GM12878 (cell line): ENCODE measurements around the gene C19orf12. TPM values are rescaled to one million over a fixed set of nuclear protein-coding genes. Genes with fewer than 3 reads are reported as not detected.

Experiments
- ATAC-seq: fragments of 200-7000 bp; cut with Tn5 transposase; 3 replicates; pipeline ENCODE4 v1.9.1; 2020; ENCODE audit warnings: mild to moderate bottlenecking, moderate library complexity
- BruUV-seq: library from RNA; stranded (reverse); fragments of 400-500 nt; replicated peaks from 2 replicates; lab custom pipeline; 2021; lab: Mats Ljungman, UMichigan
- CTCF ChIA-PET: fragments of 300-600 bp; sonication (Branson Sonifier 250); formaldehyde crosslinking; extraction: SDS; loops from one replicate; lab custom pipeline; 2021; ENCODE audit warnings: inconsistent platforms; lab: Yijun Ruan, JAX
- POLR2A ChIA-PET: fragments of 350-600 bp; formaldehyde crosslinking; extraction: SDS; loops from one replicate; lab custom pipeline; 2021; ENCODE audit warnings: inconsistent platforms; lab: Charles Lee
- RAD21 ChIA-PET: fragments of 300-600 bp; sonication (Branson Sonifier 250); formaldehyde crosslinking; loops from one replicate; lab custom pipeline; 2023; ENCODE audit warnings: antibody characterized with exemption; ENCODE audit not compliant: unreplicated experiment; lab: Charles Lee
- SMC1A ChIA-PET: fragments of 300-600 bp; sonication (Branson Sonifier 250); formaldehyde crosslinking; loops from one replicate; lab custom pipeline; 2023; ENCODE audit not compliant: unreplicated experiment, uncharacterized antibody; lab: Charles Lee
- DNase-seq: peaks from one replicate; pipeline ENCODE4 v3.0.0-alpha.2; 2011; ENCODE audit warnings: low read depth, low spot score
- FAIRE-seq: peaks from 3 replicates; lab custom pipeline; 2011; peaks lifted over from hg19 to GRCh38; lab: Jason Lieb, UNC
- H2AFZ ChIP-seq: 2 replicates; pipeline ENCODE4 v1.6.0; 2011; ENCODE audit warnings: low read depth, low read length, control low read depth; ENCODE audit not compliant: control insufficient read depth
- H3K27ac ChIP-seq: 2 replicates; pipeline ENCODE4 v1.5.1; 2011; ENCODE audit warnings: control low read depth; ENCODE audit not compliant: control insufficient read depth, insufficient read depth
- H3K27me3 ChIP-seq, 2 experiments: replicated peaks in 1 of 2; 2 replicates each; pipeline versions ENCODE4 v1.6.0 to v1.6.1; 2011; ENCODE audit warnings: low read length in 1 of 2; ENCODE audit not compliant: control insufficient read depth in 2 of 2, insufficient read depth in 2 of 2
- H3K36me3 ChIP-seq, 2 experiments: 2 replicates each; pipeline ENCODE4 v1.5.1; 2011; ENCODE audit warnings: low read length in 1 of 2; ENCODE audit not compliant: control insufficient read depth in 2 of 2, insufficient read depth in 2 of 2
- H3K4me1 ChIP-seq: 2 replicates; pipeline ENCODE4 v1.6.1; 2011; ENCODE audit warnings: mild to moderate bottlenecking, low read length, moderate library complexity, mixed read lengths; ENCODE audit not compliant: control insufficient read depth, insufficient read depth
- H3K4me2 ChIP-seq: 2 replicates; pipeline ENCODE4 v1.6.0; 2011; ENCODE audit warnings: control low read depth; ENCODE audit not compliant: control insufficient read depth, insufficient read depth
- H3K4me3 ChIP-seq: fragments of 200-600 bp; sonication (generic); 2 replicates; pipeline ENCODE4 v1.5.1; 2016
- H3K79me2 ChIP-seq: 2 replicates; pipeline ENCODE4 v1.6.0; 2011; ENCODE audit warnings: low read length; ENCODE audit not compliant: control insufficient read depth, insufficient read depth
- H3K9ac ChIP-seq: 2 replicates; pipeline ENCODE4 v1.8.0; 2011; ENCODE audit warnings: low read length, control low read depth, mixed read lengths; ENCODE audit not compliant: control insufficient read depth, insufficient read depth
- H3K9me3 ChIP-seq: replicated peaks from 3 replicates; pipeline ENCODE4 v1.5.1; 2011; ENCODE audit warnings: mild to moderate bottlenecking, low read length; ENCODE audit not compliant: control insufficient read depth, insufficient read depth
- H4K20me1 ChIP-seq: 2 replicates; pipeline ENCODE4 v1.6.0; 2011; ENCODE audit not compliant: control insufficient read depth, insufficient read depth
- ATF3 ChIP-seq: IDR thresholded peaks from 2 replicates; pipeline ENCODE4 v1.6.1; 2011; ENCODE audit warnings: low read depth, mild to moderate bottlenecking, low read length, moderate library complexity, borderline replicate concordance; ENCODE audit errors: extremely low read depth
- DPF2 ChIP-seq: fragments of 450-650 bp; IDR thresholded peaks from 2 replicates; pipeline ENCODE4 v1.6.1; 2017; ENCODE audit warnings: mild to moderate bottlenecking
- IRF5 ChIP-seq: fragments of 450-650 bp; IDR thresholded peaks from 2 replicates; pipeline ENCODE4 v1.6.1; 2017; ENCODE audit warnings: borderline replicate concordance
- MLLT1 ChIP-seq: fragments of 450-650 bp; IDR thresholded peaks from 2 replicates; pipeline ENCODE4 v1.6.1; 2016; ENCODE audit warnings: mild to moderate bottlenecking
- MXI1 ChIP-seq: fragments of 150-350 bp; IDR thresholded peaks from 2 replicates; pipeline ENCODE4 v1.6.1; 2011; ENCODE audit warnings: low read depth, mild to moderate bottlenecking, inconsistent platforms, low read length, improper control_type of control experiment
- NFYB ChIP-seq: IDR thresholded peaks from 2 replicates; pipeline ENCODE4 v1.6.1; 2011; ENCODE audit warnings: low read depth, mild to moderate bottlenecking, low read length, improper control_type of control experiment, moderate library complexity; ENCODE audit not compliant: insufficient read depth
- NR2F1 ChIP-seq: fragments of 450-650 bp; conservative IDR thresholded peaks from 2 replicates; pipeline ENCODE4 v1.6.1; 2017; ENCODE audit warnings: mild to moderate bottlenecking
- RB1 ChIP-seq: fragments of 450-650 bp; formaldehyde crosslinking; IDR thresholded peaks from 2 replicates; pipeline ENCODE4 v1.6.1; 2017; ENCODE audit warnings: mild to moderate bottlenecking, borderline replicate concordance
- RCOR1 ChIP-seq: conservative IDR thresholded peaks from 2 replicates; pipeline ENCODE4 v1.6.1; 2012; ENCODE audit warnings: low read depth, low read length, improper control_type of control experiment
- REST ChIP-seq: IDR thresholded peaks from 2 replicates; pipeline ENCODE4 v1.6.1; 2012; ENCODE audit warnings: mild to moderate bottlenecking, low read depth, low read length
- USF1 ChIP-seq: IDR thresholded peaks from 2 replicates; pipeline ENCODE4 v1.6.1; 2011; ENCODE audit warnings: borderline replicate concordance, low read depth, mild to moderate bottlenecking, moderate library complexity, mixed read lengths, low read length; ENCODE audit not compliant: insufficient read depth; ENCODE audit errors: extremely low read length
- ZBTB33 ChIP-seq: fragments of 450-650 bp; IDR thresholded peaks from 2 replicates; pipeline ENCODE4 v1.6.1; 2017; ENCODE audit warnings: mild to moderate bottlenecking
- WGBS: methylation state at CpG from one replicate; pipeline ENCODE4 v1.1.6; 2016; ENCODE audit warnings: low lambda C conversion rate; ENCODE audit not compliant: insufficient replicate concordance, insufficient coverage; ENCODE audit errors: missing lambda C conversion rate; 5-methylcytosine and 5-hydroxymethylcytosine counted together
- in situ Hi-C: fragments of 300-500 bp; cut with MboI; formaldehyde crosslinking; loops from 9 replicates; pipeline ENCODE4 v1.14.3; 2018; ENCODE audit warnings: mixed read lengths
- intact Hi-C: fragments of 100-400 bp; cut with micrococcal nuclease; formaldehyde crosslinking; loops from one replicate; pipeline ENCODE4 v1.14.2; 2022; ENCODE audit not compliant: unreplicated experiment
- polyA plus RNA-seq, 11 experiments: library from polyadenylated mRNA; depleted of rRNA in 4 of 11; unstranded in 6 of 11; stranded (reverse) in 5 of 11; fragments of >200 nt; fragmentation: Nextera tagmentation in 4 of 11; fragmentation: Illumina TruSeq in 1 of 11; extraction: Ambion mirVana in 4 of 11; extraction: Trizol in 1 of 11; gene quantifications; 1 replicate in 1 of 11; 2 replicates in 10 of 11; pipeline versions ENCODE4 v1.2.1 to v1.2.3, GENCODE V29; 2011 to 2016; ENCODE audit warnings: inconsistent platforms in 2 of 11, missing spikeins in 2 of 11, low read depth in 1 of 11
- total RNA-seq, 4 experiments: library from RNA; depleted of rRNA in 3 of 4; stranded (reverse); fragments of >200 nt in 3 of 4; fragmentation: Illumina TruSeq in 1 of 4; extraction: Trizol in 1 of 4; gene quantifications; 2 replicates each; pipeline versions ENCODE4 v1.2.1 to v1.2.3, GENCODE V29; 2013 to 2021

C19orf12 gene
- total and polyA plus RNA-seq, 10 of the 15 experiments (the other 5 are each of a cell fraction or from before 2014, with no cell fraction given) = 2.3 to 23.5 (median 20.3) TPM

GRCh38 chr19:29763196-29763595, 48.1 kb upstream of the C19orf12 start:
- SMC1A ChIA-PET = no interaction called here
- in situ Hi-C loops (no loop called here), intact Hi-C loops (loop anchor here (5.0 kb wide), 1 partner anchor 49 kb away; the partner anchor contains the start of gene CCNE1)
- BruUV-seq = no TSS peak
- Histone ChIP-seq H3K79me2 (no peaks in the 10 kb centered on the region), H3K9me3 (no peaks in the 10 kb centered on the region), H3K4me3 (no peak overlapping the region), H3K27ac (no peak overlapping the region), H3K27me3 (no peaks in the 10 kb centered on the region), H4K20me1 (no peaks in the 10 kb centered on the region), H3K9ac (no peak overlapping the region), H2AFZ (no peak overlapping the region), H3K4me1 (no peaks in the 10 kb centered on the region), H3K4me2 (no peak overlapping the region), H3K36me3 (no peaks in the 10 kb centered on the region)
- ATAC-seq (no peak), FAIRE-seq (no peak), DNase-seq (no peak)
- CTCF ChIA-PET = interaction anchor here (1.4 to 1.9 kb wide), 2 partner anchors 22 to 98 kb away, joined by 4 read pairs; partner anchors contain the start of gene PLEKHF1
- RAD21 ChIA-PET = no interaction called here
- 0% methylated on average over 4 of the region's 4 CpGs for WGBS
- POLR2A ChIA-PET = no interaction called here
- TF ChIP-seq REST (no peak), RB1 (no peak), NFYB (no peak), ZBTB33 (no peak), USF1 (no peak), DPF2 (no peak), NR2F1 (no peak), MLLT1 (no peak), IRF5 (no peak), MXI1 (no peak), RCOR1 (no peak), ATF3 (no peak)
